H1 (cell line): ENCODE measurements around the gene ITPR3. TPM values are rescaled to one million over a fixed set of nuclear protein-coding genes. Genes with fewer than 3 reads are reported as not detected.

Experiments used
- CTCF ChIA-PET: fragments of 300-600 bp; sonication (Branson Sonifier 250); formaldehyde crosslinking; loops from one replicate; lab custom pipeline; 2021; ENCODE audit not compliant: partially characterized antibody; lab: Charles Lee
- POLR2A ChIA-PET: fragments of 300-600 bp; sonication (Branson Sonifier 250); formaldehyde crosslinking; loops from one replicate; lab custom pipeline; 2021; ENCODE audit warnings: inconsistent platforms; ENCODE audit not compliant: partially characterized antibody; lab: Charles Lee
- DNase-seq, 2 experiments: peaks; one replicate each; pipeline versions ENCODE4 v3.0.0 to v3.0.0-alpha.2; 2010 to 2022; ENCODE audit warnings: low spot score in 2 of 2, low read depth in 1 of 2, mixed read lengths in 1 of 2
- FAIRE-seq: peaks from 2 replicates; lab custom pipeline; 2011; peaks lifted over from hg19 to GRCh38; lab: Jason Lieb, UNC
- H2AFZ ChIP-seq: 2 replicates; pipeline ENCODE4 v1.8.1; 2012; ENCODE audit warnings: low read length, inconsistent platforms
- H2AK5ac ChIP-seq: 2 replicates; pipeline ENCODE4 v1.6.1; 2013; ENCODE audit warnings: low read depth, low read length
- H2BK120ac ChIP-seq: replicated peaks from 2 replicates; pipeline ENCODE3; 2013; ENCODE audit warnings: low read depth, low read length, inconsistent platforms
- H2BK12ac ChIP-seq: 2 replicates; pipeline ENCODE4 v1.6.1; 2013; ENCODE audit warnings: low read depth, low read length
- H2BK15ac ChIP-seq: 2 replicates; pipeline ENCODE4 v1.6.1; 2013; ENCODE audit warnings: low read length
- H2BK20ac ChIP-seq: 2 replicates; pipeline ENCODE4 v1.6.1; 2013; ENCODE audit warnings: low read length
- H2BK5ac ChIP-seq: 2 replicates; pipeline ENCODE4 v1.6.1; 2013; ENCODE audit warnings: low read depth, low read length
- H3K14ac ChIP-seq: 2 replicates; pipeline ENCODE4 v1.6.1; 2013; ENCODE audit warnings: inconsistent platforms; ENCODE audit not compliant: insufficient read length
- H3K18ac ChIP-seq: 2 replicates; pipeline ENCODE4 v1.6.1; 2013; ENCODE audit warnings: low read length; ENCODE audit errors: extremely low read depth
- H3K23ac ChIP-seq: 2 replicates; pipeline ENCODE4 v1.6.1; 2013; ENCODE audit warnings: inconsistent platforms; ENCODE audit not compliant: insufficient read length
- H3K23me2 ChIP-seq: 2 replicates; pipeline ENCODE4 v1.6.1; 2013; ENCODE audit warnings: low read depth, low read length
- H3K27ac ChIP-seq: 2 replicates; pipeline ENCODE4 v1.6.1; 2011; ENCODE audit warnings: low read depth, low read length, inconsistent platforms
- H3K27me3 ChIP-seq, 4 experiments: replicated peaks in 1 of 4; 1 replicate in 1 of 4; 2 replicates in 3 of 4; pipeline versions ENCODE4 v1.6.1 to v1.8.1; 2011 to 2013; ENCODE audit warnings: low read length in 3 of 4, mild to moderate bottlenecking in 3 of 4, inconsistent platforms in 2 of 4, mixed read lengths in 2 of 4, moderate library complexity in 1 of 4; ENCODE audit not compliant: control insufficient read depth in 3 of 4, insufficient read depth in 3 of 4; ENCODE audit errors: extremely low read depth in 1 of 4
- H3K36me3 ChIP-seq, 4 experiments: 2 replicates each; pipeline versions ENCODE4 v1.6.1 to v1.8.1; 2011 to 2013; ENCODE audit warnings: mild to moderate bottlenecking in 4 of 4, low read length in 3 of 4, moderate library complexity in 2 of 4, control low read depth in 1 of 4, inconsistent platforms in 1 of 4; ENCODE audit not compliant: insufficient read depth in 4 of 4, control insufficient read depth in 2 of 4
- H3K4ac ChIP-seq: replicated peaks from 2 replicates; pipeline ENCODE3; 2013; ENCODE audit warnings: low read length, low read depth, mixed read lengths, inconsistent platforms; ENCODE audit not compliant: insufficient read length
- H3K4me1 ChIP-seq, 4 experiments: replicated peaks in 1 of 4; 1 replicate in 1 of 4; 2 replicates in 3 of 4; pipeline versions ENCODE4 v1.6.1 to v1.8.1; 2011 to 2013; ENCODE audit warnings: low read length in 3 of 4, inconsistent platforms in 2 of 4, mixed read lengths in 1 of 4; ENCODE audit not compliant: insufficient read depth in 4 of 4, control insufficient read depth in 3 of 4
- H3K4me2 ChIP-seq, 2 experiments: 2 replicates each; pipeline versions ENCODE4 v1.6.1 to v1.8.1; 2011 to 2013; ENCODE audit warnings: low read depth in 2 of 2, low read length in 2 of 2, control low read depth in 1 of 2, inconsistent platforms in 1 of 2, mild to moderate bottlenecking in 1 of 2; ENCODE audit not compliant: insufficient read depth in 1 of 2
- H3K4me3 ChIP-seq, 4 experiments: fragments of 200-600, 300-600 bp in 1 of 4; sonication (generic), shearing (Covaris generic), sonication (Bioruptor Twin) in 1 of 4; 2 replicates each; pipeline versions ENCODE4 v1.5.1 to v1.8.1; 2011 to 2016; ENCODE audit warnings: low read length in 4 of 4, low read depth in 3 of 4, control low read depth in 2 of 4, inconsistent platforms in 2 of 4, mild to moderate bottlenecking in 2 of 4, mixed read lengths in 1 of 4, moderate library complexity in 1 of 4; ENCODE audit not compliant: insufficient read depth in 2 of 4; ENCODE audit errors: extremely low read depth in 1 of 4
- H3K56ac ChIP-seq: replicated peaks from 2 replicates; pipeline ENCODE3; 2013; ENCODE audit warnings: low read depth, mild to moderate bottlenecking, mixed read lengths, low read length, inconsistent platforms; ENCODE audit not compliant: insufficient read length
- H3K79me1 ChIP-seq: 2 replicates; pipeline ENCODE4 v1.6.1; 2013; ENCODE audit warnings: low read depth, low read length, control low read depth
- H3K79me2 ChIP-seq, 2 experiments: 2 replicates each; pipeline versions ENCODE4 v1.6.1 to v1.8.1; 2012 to 2013; ENCODE audit warnings: low read length in 2 of 2, mild to moderate bottlenecking in 2 of 2, inconsistent platforms in 1 of 2; ENCODE audit not compliant: insufficient read depth in 2 of 2, control insufficient read depth in 1 of 2
- H3K9ac ChIP-seq, 4 experiments: replicated peaks in 1 of 4; 1 replicate in 1 of 4; 2 replicates in 3 of 4; pipeline versions ENCODE4 v1.6.1 to v1.8.1; 2011 to 2013; ENCODE audit warnings: low read depth in 3 of 4, low read length in 3 of 4, control low read depth in 2 of 4, mild to moderate bottlenecking in 2 of 4, moderate library complexity in 2 of 4, inconsistent platforms in 1 of 4; ENCODE audit errors: extremely low read depth in 1 of 4
- H3K9me3 ChIP-seq, 2 experiments: 2 replicates each; pipeline versions ENCODE4 v1.6.1 to v1.8.1; 2012 to 2013; ENCODE audit warnings: mild to moderate bottlenecking in 2 of 2, moderate library complexity in 2 of 2, control low read depth in 1 of 2, inconsistent platforms in 1 of 2, low read depth in 1 of 2, low read length in 1 of 2, mixed read lengths in 1 of 2; ENCODE audit not compliant: insufficient read depth in 2 of 2
- H4K20me1 ChIP-seq, 2 experiments: replicated peaks in 1 of 2; 2 replicates each; pipeline versions ENCODE3 to v1.8.1; 2011 to 2013; ENCODE audit warnings: inconsistent platforms in 2 of 2, low read length in 2 of 2, mild to moderate bottlenecking in 1 of 2; ENCODE audit not compliant: insufficient read depth in 2 of 2, control insufficient read depth in 1 of 2
- H4K5ac ChIP-seq: 2 replicates; pipeline ENCODE4 v1.6.1; 2013; ENCODE audit warnings: low read length, low read depth, mixed read lengths, inconsistent platforms; ENCODE audit not compliant: insufficient read length
- H4K8ac ChIP-seq: 2 replicates; pipeline ENCODE4 v1.8.0; 2013; ENCODE audit warnings: mild to moderate bottlenecking, moderate library complexity, low read length, inconsistent platforms; ENCODE audit not compliant: insufficient read depth; ENCODE audit errors: extremely low read depth
- H4K91ac ChIP-seq: replicated peaks from 2 replicates; pipeline ENCODE3; 2013; ENCODE audit warnings: low read length, mixed read lengths, inconsistent platforms; ENCODE audit not compliant: insufficient read length
- CHD2 ChIP-seq: IDR thresholded peaks from 2 replicates; pipeline ENCODE4 v1.6.1; 2012; ENCODE audit warnings: low read length, improper control_type of control experiment
- CREB1 ChIP-seq: IDR thresholded peaks from 2 replicates; pipeline ENCODE4 v1.6.1; 2012; ENCODE audit warnings: inconsistent platforms
- CTBP2 ChIP-seq: IDR thresholded peaks from 2 replicates; pipeline ENCODE4 v1.7.0; 2011; ENCODE audit warnings: borderline replicate concordance, mild to moderate bottlenecking, moderate library complexity, mixed read lengths, low read length; ENCODE audit not compliant: insufficient read depth, insufficient read length
- EZH2 ChIP-seq: fragments of 200-600 bp; sonication (generic); IDR thresholded peaks from 2 replicates; pipeline ENCODE4 v1.7.1; 2012; ENCODE audit warnings: low read depth, mild to moderate bottlenecking, moderate library complexity, low read length, inconsistent platforms; ENCODE audit not compliant: severe bottlenecking
- FOSL1 ChIP-seq: IDR thresholded peaks from 2 replicates; pipeline ENCODE4 v1.6.1; 2011; ENCODE audit warnings: mild to moderate bottlenecking, low read depth, low read length, moderate library complexity; ENCODE audit not compliant: insufficient read depth
- KDM1A ChIP-seq: fragments of 200-600, 300-600 bp; sonication (generic); IDR thresholded peaks from 2 replicates; pipeline ENCODE4 v1.7.1; 2016; ENCODE audit warnings: mild to moderate bottlenecking, low read length, borderline replicate concordance
- KDM4A ChIP-seq: IDR thresholded peaks from one replicate; pipeline ENCODE4 v1.7.1; 2012; ENCODE audit warnings: low read depth, mild to moderate bottlenecking, moderate library complexity, low read length, inconsistent platforms; ENCODE audit not compliant: severe bottlenecking
- PHF8 ChIP-seq: fragments of 200-600 bp; sonication (generic); conservative IDR thresholded peaks from 2 replicates; pipeline ENCODE4 v1.7.1; 2012; ENCODE audit warnings: low read depth, mild to moderate bottlenecking, inconsistent platforms, low read length, moderate library complexity
- SIN3A ChIP-seq, 2 experiments: IDR thresholded peaks in 1 of 2; conservative IDR thresholded peaks in 1 of 2; 2 replicates each; pipeline ENCODE4 v1.6.1; 2011 to 2012; ENCODE audit warnings: low read length in 2 of 2, improper control_type of control experiment in 1 of 2, low read depth in 1 of 2, mild to moderate bottlenecking in 1 of 2
- SP1 ChIP-seq: IDR thresholded peaks from 2 replicates; pipeline ENCODE4 v1.6.1; 2011; ENCODE audit warnings: low read depth, low read length
- SP4 ChIP-seq: IDR thresholded peaks from 2 replicates; pipeline ENCODE4 v1.6.1; 2012; ENCODE audit warnings: low read length, inconsistent platforms
- SUZ12 ChIP-seq: fragments of 200-600 bp; sonication (generic); IDR thresholded peaks from 2 replicates; pipeline ENCODE4 v1.6.1; 2012; ENCODE audit warnings: mild to moderate bottlenecking, inconsistent platforms, low read length, moderate library complexity, mixed read lengths
- TAF1 ChIP-seq: IDR thresholded peaks from 2 replicates; pipeline ENCODE4 v1.6.1; 2011; ENCODE audit warnings: mild to moderate bottlenecking, low read depth, low read length
- ZNF274 ChIP-seq: IDR thresholded peaks from 2 replicates; pipeline ENCODE4 v1.7.0; 2012; ENCODE audit warnings: low read length, borderline replicate concordance; ENCODE audit errors: extremely low read depth
- WGBS, 2 experiments: shearing (Covaris generic) in 1 of 2; methylation state at CpG; one replicate each; pipeline versions ENCODE4 v1.1.6 to v1.1.7; 2013 to 2015; ENCODE audit warnings: low lambda C conversion rate in 2 of 2, mixed read lengths in 2 of 2, inconsistent platforms in 1 of 2, low coverage in 1 of 2, missing lambda C conversion rate in 1 of 2; ENCODE audit not compliant: insufficient replicate concordance in 2 of 2, insufficient coverage in 1 of 2, insufficient read length in 1 of 2; ENCODE audit errors: extremely low coverage in 1 of 2, missing lambda C conversion rate in 1 of 2; 5-methylcytosine and 5-hydroxymethylcytosine counted together
- polyA plus RNA-seq, 7 experiments: library from polyadenylated mRNA; depleted of rRNA in 3 of 7; stranded (reverse) in 5 of 7; unstranded in 2 of 7; fragments of >200 nt in 5 of 7; fragments of 200-250 nt in 2 of 7; gene quantifications; 1 replicate in 5 of 7; 2 replicates in 1 of 7; 4 replicates in 1 of 7; pipeline versions ENCODE4 v1.2.1 to v1.2.3, GENCODE V29; 2011 to 2013; ENCODE audit warnings: missing spikeins in 2 of 7, mixed read lengths in 2 of 7
- total RNA-seq: library from RNA; stranded (reverse); fragmentation: NEBNext Ultra II Directional; extraction: Animal tissue kit (Norgen Biotek cat#: 25700); gene quantifications from 2 replicates; pipeline ENCODE4 v1.2.1, GENCODE V29; 2021

The ITPR3 gene
- total and polyA plus RNA-seq, 2 of the 8 experiments (the other 6 are each of a cell fraction or from before 2014, with no cell fraction given): 29.1 to 45.7 TPM

DNA sequence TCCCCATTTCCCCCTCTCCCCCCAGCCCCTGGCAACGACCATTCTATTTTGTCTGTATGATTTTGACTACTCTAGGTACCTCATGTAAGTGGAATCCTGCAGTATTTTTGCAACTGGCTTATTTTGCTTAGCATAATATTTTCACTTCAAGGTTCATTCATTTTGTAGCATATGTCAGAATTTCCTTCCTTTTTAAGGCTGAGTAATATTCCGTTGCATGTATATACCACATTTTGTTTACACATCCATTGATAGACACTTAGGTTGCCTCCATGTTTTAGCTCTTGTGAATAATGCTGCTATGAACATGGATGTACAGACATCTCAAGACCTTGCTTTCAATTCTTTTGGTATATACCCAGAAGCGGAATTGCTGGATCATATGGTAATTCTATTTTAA, 91.8 kb downstream of the ITPR3 start:
- Histone ChIP-seq H3K23ac (no peak overlapping the region), H2BK5ac (no peak overlapping the region), H3K79me2 (peaks cover 0 to 15% of the 10 kb centered on the region in 2 experiments; a peak in 2 of 4 replicates), H3K56ac (no peak overlapping the region), H3K36me3 (peaks cover 7 to 24% (median 19%) of the 10 kb centered on the region in 4 experiments), H2BK120ac (no peak overlapping the region), H4K8ac (no peak overlapping the region), H4K91ac (no peak overlapping the region), H3K27me3 (no peaks in the 10 kb centered on the region), H3K4ac (no peak overlapping the region), H3K9me3 (no peaks in the 10 kb centered on the region), H3K4me3 (no peak overlapping the region), H2AFZ (no peak overlapping the region), H3K14ac (no peak overlapping the region), H2BK15ac (no peak overlapping the region), H3K4me1 (peaks cover 2 to 14% (median 6%) of the 10 kb centered on the region in 4 experiments; a peak in 4 of 7 replicates), H4K20me1 (peaks cover 3 to 5% of the 10 kb centered on the region in 2 experiments), H3K18ac (no peak overlapping the region), H3K79me1 (peaks cover 12% of the 10 kb centered on the region), H3K27ac (no peak overlapping the region), H2AK5ac (no peak overlapping the region), H3K9ac (no peak overlapping the region), H4K5ac (no peak overlapping the region), H3K4me2 (no peak overlapping the region), H2BK12ac (no peak overlapping the region), H2BK20ac (no peak overlapping the region), H3K23me2 (peaks cover 2% of the 10 kb centered on the region; the same call in 1 of the 2 replicates)
- FAIRE-seq (no peak), DNase-seq (no peak)
- ChIA-PET CTCF (interaction anchor here (1.0 to 4.3 kb wide), 7 partner anchors 11 to 214 kb away, joined by 3 to 28 read pairs (median 4); no protein-coding TSS in a partner anchor), POLR2A (no interaction called here)
- TF ChIP-seq KDM4A (no peak), PHF8 (no peak), EZH2 (no peak), KDM1A (no peak), SUZ12 (no peak), SIN3A (conservative IDR thresholded peaks at IDR 0.05 in 1 of 2, IDR thresholded peaks at IDR 0.05 in 1 of 2; ENCODE audit: low read depth in 1 of 2, low read length in 2 of 2) (no peak), TAF1 (no peak), FOSL1 (no peak), SP1 (no peak), CTBP2 (no peak), ZNF274 (no peak), CHD2 (no peak), CREB1 (no peak), SP4 (no peak)
- 88% methylated on average over 3 of the region's 3 CpGs; no CpG with 5 or more reads in 1 of the 2 experiments for WGBS, 2 experiments
